Suprapubic skin (tissue), 4 donors: ENCODE measurements around the gene RFX7. TPM values are rescaled to one million over a fixed set of nuclear protein-coding genes. Genes with fewer than 3 reads are reported as not detected.

Experiments
- DNase-seq, 2 donors: peaks; one replicate each; pipeline ENCODE4 v3.0.0-alpha.2; 2019; ENCODE audit warnings: low spot score in 2 of 2
- H3K27ac ChIP-seq: fragments of 200-600 bp; sonication (generic); one replicate; pipeline ENCODE4 v1.5.1; 2019
- H3K27me3 ChIP-seq: fragments of 200-600 bp; sonication (generic); one replicate; pipeline ENCODE4 v1.5.1; 2019
- H3K36me3 ChIP-seq: fragments of 200-600 bp; sonication (generic); one replicate; pipeline ENCODE4 v1.5.1; 2019
- H3K4me1 ChIP-seq: fragments of 200-600 bp; sonication (generic); one replicate; pipeline ENCODE4 v1.5.1; 2019
- H3K4me3 ChIP-seq: fragments of 200-600 bp; sonication (generic); one replicate; pipeline ENCODE4 v1.5.1; 2019; ENCODE audit warnings: mild to moderate bottlenecking
- H3K9me3 ChIP-seq: fragments of 200-600 bp; sonication (generic); one replicate; pipeline ENCODE4 v1.5.1; 2019
- EP300 ChIP-seq: sonication (generic); formaldehyde crosslinking; IDR thresholded peaks from one replicate; pipeline ENCODE4 v1.6.1; 2017; ENCODE audit warnings: antibody characterized with exemption
- POLR2A ChIP-seq, 2 donors: fragments of 450-650 bp; IDR thresholded peaks; one replicate each; pipeline ENCODE4 v1.6.1; 2017; ENCODE audit warnings: antibody characterized with exemption in 2 of 2, mild to moderate bottlenecking in 2 of 2, moderate library complexity in 2 of 2
- POLR2AphosphoS5 ChIP-seq, 3 donors: sonication (generic); formaldehyde crosslinking; IDR thresholded peaks; one replicate each; pipeline ENCODE4 v1.6.1; 2017; ENCODE audit warnings: antibody characterized with exemption in 3 of 3
- WGBS: methylation state at CpG from one replicate; pipeline ENCODE4 v1.1.5; 2018; 5-methylcytosine and 5-hydroxymethylcytosine counted together
- total RNA-seq, 4 donors: library from RNA; depleted of rRNA; stranded (reverse); fragments of >200 nt; gene quantifications; one replicate each; pipeline ENCODE4 v1.1.0, GENCODE V29; 2016
- TF ChIP-seq, protein P1 (sequence below), 2 donors: fragments of 200-600 bp in 1 of 2; fragments of 450-650 bp in 1 of 2; sonication (generic) in 1 of 2; IDR thresholded peaks; one replicate each; pipeline ENCODE4 v1.5.1; 2016 to 2019; ENCODE audit warnings: antibody characterized with exemption in 2 of 2, mild to moderate bottlenecking in 1 of 2, moderate library complexity in 1 of 2

RFX7 gene
- total RNA-seq, 4 donors from 2014 or later, result 17.8 to 40.4 (median 22.2) TPM

DNA sequence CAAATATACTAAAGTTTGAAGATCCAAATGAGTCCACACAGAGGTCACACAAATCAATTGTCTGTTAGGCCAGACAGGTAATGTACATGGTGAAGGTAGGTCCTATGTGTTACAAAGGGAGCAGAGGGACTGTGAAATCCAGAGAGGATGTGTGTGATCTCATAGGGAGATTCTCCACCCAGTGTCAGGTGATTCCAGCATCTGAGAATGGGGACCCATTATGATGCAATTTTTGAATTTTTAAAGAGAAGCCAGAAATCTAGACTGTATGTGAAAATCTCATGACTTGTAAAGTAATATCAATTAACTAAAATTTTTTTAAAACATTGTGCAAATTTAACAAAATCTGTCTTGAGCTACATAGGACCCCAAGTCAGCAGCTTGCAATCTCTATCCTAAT is 192.0 kb downstream of the RFX7 start:
- no peak for TF ChIP-seq POLR2A (IDR thresholded peaks at IDR 0.05)
- H3K4me3 ChIP-seq, result no peak overlapping the region

GRCh38 chr15:56049577-56049976 is 194.1 kb downstream of the RFX7 start:
- H3K27me3 ChIP-seq, result no peaks in the 10 kb centered on the region
- no peak overlapping the region for H3K27ac ChIP-seq
- DNase-seq, result no peak
- no peaks in the 10 kb centered on the region for H3K4me1 ChIP-seq
- 90% methylated on average over 5 of the region's 5 CpGs for WGBS
- no peaks in the 10 kb centered on the region for H3K9me3 ChIP-seq
- no peaks in the 10 kb centered on the region for H3K36me3 ChIP-seq
- H3K4me3 ChIP-seq, result no peak overlapping the region
- TF ChIP-seq EP300 (no peak), POLR2AphosphoS5 (IDR thresholded peaks at IDR 0.05) (no peak), POLR2A (IDR thresholded peaks at IDR 0.05) (no peak)
- TF ChIP-seq, protein P1, sequence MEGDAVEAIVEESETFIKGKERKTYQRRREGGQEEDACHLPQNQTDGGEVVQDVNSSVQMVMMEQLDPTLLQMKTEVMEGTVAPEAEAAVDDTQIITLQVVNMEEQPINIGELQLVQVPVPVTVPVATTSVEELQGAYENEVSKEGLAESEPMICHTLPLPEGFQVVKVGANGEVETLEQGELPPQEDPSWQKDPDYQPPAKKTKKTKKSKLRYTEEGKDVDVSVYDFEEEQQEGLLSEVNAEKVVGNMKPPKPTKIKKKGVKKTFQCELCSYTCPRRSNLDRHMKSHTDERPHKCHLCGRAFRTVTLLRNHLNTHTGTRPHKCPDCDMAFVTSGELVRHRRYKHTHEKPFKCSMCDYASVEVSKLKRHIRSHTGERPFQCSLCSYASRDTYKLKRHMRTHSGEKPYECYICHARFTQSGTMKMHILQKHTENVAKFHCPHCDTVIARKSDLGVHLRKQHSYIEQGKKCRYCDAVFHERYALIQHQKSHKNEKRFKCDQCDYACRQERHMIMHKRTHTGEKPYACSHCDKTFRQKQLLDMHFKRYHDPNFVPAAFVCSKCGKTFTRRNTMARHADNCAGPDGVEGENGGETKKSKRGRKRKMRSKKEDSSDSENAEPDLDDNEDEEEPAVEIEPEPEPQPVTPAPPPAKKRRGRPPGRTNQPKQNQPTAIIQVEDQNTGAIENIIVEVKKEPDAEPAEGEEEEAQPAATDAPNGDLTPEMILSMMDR (IDR thresholded peaks at IDR 0.05), result no peak

More for the DNA sequence above, 192.0 kb downstream of the RFX7 start:
- Histone ChIP-seq H3K9me3 (no peaks in the 10 kb centered on the region), H3K27ac (no peak overlapping the region), H3K27me3 (no peaks in the 10 kb centered on the region), H3K36me3 (no peaks in the 10 kb centered on the region), H3K4me1 (no peaks in the 10 kb centered on the region)
- DNase-seq, result no peak

GRCh38 chr15:56047354-56047753 is 196.3 kb downstream of the RFX7 start:
- H3K27me3 ChIP-seq, result no peaks in the 10 kb centered on the region
- no peaks in the 10 kb centered on the region for H3K36me3 ChIP-seq
- TF ChIP-seq POLR2A (IDR thresholded peaks at IDR 0.05) (no peak), EP300 (no peak), POLR2AphosphoS5 (IDR thresholded peaks at IDR 0.05) (no peak)
- TF ChIP-seq, protein P1 (IDR thresholded peaks at IDR 0.05), result no peak
- no peak overlapping the region for H3K27ac ChIP-seq
- 39% methylated on average over 1 of the region's 1 CpG for WGBS
- peaks cover 5% of the 10 kb centered on the region for H3K4me1 ChIP-seq
- no peak for DNase-seq
- no peaks in the 10 kb centered on the region for H3K9me3 ChIP-seq
- no peak overlapping the region for H3K4me3 ChIP-seq

DNA sequence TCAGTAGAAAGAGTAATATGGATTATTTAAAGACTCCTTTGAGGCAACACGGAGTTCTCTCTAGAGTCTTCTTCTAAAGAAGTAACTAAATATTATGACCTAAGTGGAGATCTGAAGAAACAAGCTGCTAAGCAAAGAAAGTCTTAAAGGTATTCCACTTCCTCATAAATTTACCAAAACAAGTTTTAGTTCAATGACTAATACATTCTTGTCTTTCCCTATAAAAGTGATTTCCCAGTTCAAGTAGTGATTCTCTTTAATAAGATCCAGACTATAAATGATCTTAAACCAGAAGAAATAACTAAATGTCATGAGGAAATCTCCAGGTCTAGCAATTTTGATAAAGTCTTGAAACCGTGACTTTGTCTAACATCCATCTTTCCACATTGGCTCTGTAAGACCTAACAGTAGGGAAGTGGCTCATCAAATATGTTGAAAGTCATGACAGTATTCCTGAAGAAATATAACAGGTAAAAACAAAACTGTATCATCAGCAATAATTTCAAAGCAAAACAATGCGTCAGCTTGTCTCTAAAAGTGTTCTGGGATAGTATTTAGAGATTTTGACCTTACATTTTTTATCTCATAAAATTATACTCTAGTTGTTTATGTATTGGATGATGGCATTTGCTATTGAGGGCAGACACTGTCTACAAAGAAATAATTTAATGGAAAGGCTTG is 198.5 kb downstream of the RFX7 start:
- Histone ChIP-seq H3K27ac (no peak overlapping the region), H3K4me1 (peaks cover 18% of the 10 kb centered on the region), H3K4me3 (no peak overlapping the region), H3K9me3 (no peaks in the 10 kb centered on the region), H3K36me3 (no peaks in the 10 kb centered on the region), H3K27me3 (no peaks in the 10 kb centered on the region)
- no peak for DNase-seq
- 87% methylated on average over 3 of the region's 3 CpGs for WGBS
- TF ChIP-seq POLR2AphosphoS5 (IDR thresholded peaks at IDR 0.05) (no peak), EP300 (no peak), POLR2A (IDR thresholded peaks at IDR 0.05) (no peak)
- TF ChIP-seq, protein P1 (IDR thresholded peaks at IDR 0.05), result no peak

GRCh38 chr15:56042982-56043980 is 200.4 kb downstream of the RFX7 start:
- no peak for DNase-seq
- TF ChIP-seq, protein P1 (IDR thresholded peaks at IDR 0.05), result no peak
- TF ChIP-seq POLR2A (IDR thresholded peaks at IDR 0.05), result no peak
- no peak for TF ChIP-seq EP300
- no peak for TF ChIP-seq POLR2AphosphoS5 (IDR thresholded peaks at IDR 0.05)
- H3K4me1 ChIP-seq, result peaks cover 25% of the 10 kb centered on the region
- WGBS, result 85% methylated on average over 8 of the region's 8 CpGs
- no peak overlapping the region for H3K4me3 ChIP-seq
- no peaks in the 10 kb centered on the region for H3K36me3 ChIP-seq
- H3K27ac ChIP-seq, result no peak overlapping the region
- H3K9me3 ChIP-seq, result no peaks in the 10 kb centered on the region
- H3K27me3 ChIP-seq, result no peaks in the 10 kb centered on the region
